Muscle of leg (tissue), 11 donors: Measurements from ENCODE around the gene SLC22A3. TPM values are rescaled to one million over a fixed set of nuclear protein-coding genes. Genes with fewer than 3 reads are reported as not detected.

ENCODE experiments used
- DNase-seq: peaks from one replicate; pipeline ENCODE4 v3.0.0; 2013
- H3K27ac ChIP-seq: one replicate; pipeline ENCODE4 v1.5.1; 2013; ENCODE audit warnings: mild to moderate bottlenecking, low read length, control low read depth
- H3K27me3 ChIP-seq: one replicate; pipeline ENCODE4 v1.6.1; 2013; ENCODE audit warnings: low read length; ENCODE audit not compliant: control insufficient read depth, insufficient read depth
- H3K36me3 ChIP-seq: one replicate; pipeline ENCODE4 v1.6.1; 2013; ENCODE audit warnings: low read length; ENCODE audit not compliant: control insufficient read depth, insufficient read depth
- H3K4me1 ChIP-seq: one replicate; pipeline ENCODE4 v1.6.1; 2013; ENCODE audit warnings: low read length; ENCODE audit not compliant: control insufficient read depth, insufficient read depth
- H3K4me3 ChIP-seq: one replicate; pipeline ENCODE4 v1.5.1; 2013; ENCODE audit warnings: low read length, control low read depth
- H3K9me3 ChIP-seq: replicated peaks from 2 replicates; pipeline ENCODE4 v1.6.1; 2013; ENCODE audit warnings: low read depth, low read length; ENCODE audit not compliant: control insufficient read depth
- WGBS: methylation state at CpG from one replicate; pipeline ENCODE4 v1.1.5; 2013; ENCODE audit warnings: missing lambda C conversion rate; ENCODE audit not compliant: insufficient coverage; 5-methylcytosine and 5-hydroxymethylcytosine counted together
- polyA plus RNA-seq, 8 donors: library from polyadenylated mRNA; unstranded; fragments of 120-200 nt; gene quantifications; one replicate each; pipeline versions ENCODE4 v1.2.1 to v1.2.3, GENCODE V29; 2013; ENCODE audit warnings: inconsistent platforms in 1 of 8, low replicate concordance in 1 of 8; ENCODE audit not compliant: insufficient read length in 8 of 8, insufficient read depth in 1 of 8
- total RNA-seq: library from RNA; stranded (reverse); fragments of 120-200 nt; gene quantifications from one replicate; pipeline ENCODE4 v1.2.4, GENCODE V29; 2013

Gene SLC22A3
- total and polyA plus RNA-seq, 9 donors: 7.7 to 13.9 (median 9.6) TPM

- Histone ChIP-seq H3K4me1 (peaks cover 34% of the 10 kb centered on the region), H3K27ac (no peak overlapping the region), H3K36me3 (no peaks in the 10 kb centered on the region), H3K27me3 (peaks cover 15% of the 10 kb centered on the region), H3K9me3 (no peaks in the 10 kb centered on the region), H3K4me3 (no peak overlapping the region)
- WGBS: 92% methylated on average over 1 of the region's 2 CpGs
- DNase-seq: no peak
Measured at GRCh38 chr6:160353950-160354496, 5.8 kb downstream of the SLC22A3 start.

GRCh38 chr6:160355001-160355400 lies 6.8 kb downstream of the SLC22A3 start:
- Histone ChIP-seq H3K4me1 (peaks cover 31% of the 10 kb centered on the region), H3K27me3 (peaks cover 7% of the 10 kb centered on the region), H3K27ac (no peak overlapping the region), H3K9me3 (no peaks in the 10 kb centered on the region), H3K36me3 (no peaks in the 10 kb centered on the region), H3K4me3 (no peak overlapping the region)
- no peak for DNase-seq
- WGBS: 83% methylated on average over 3 of the region's 7 CpGs

GRCh38 chr6:160356074-160356744 lies 8.0 kb downstream of the SLC22A3 start:
- Histone ChIP-seq H3K27me3 (no peaks in the 10 kb centered on the region), H3K4me3 (no peak overlapping the region), H3K4me1 (peaks cover 24% of the 10 kb centered on the region), H3K27ac (no peak overlapping the region), H3K36me3 (no peaks in the 10 kb centered on the region), H3K9me3 (no peaks in the 10 kb centered on the region)
- peak; percentile 67 for DNase-seq
- 62% methylated on average over 4 of the region's 14 CpGs for WGBS

- 75% methylated on average over 4 of the region's 6 CpGs for WGBS
- H3K4me3 ChIP-seq: no peak overlapping the region
- H3K27me3 ChIP-seq: no peaks in the 10 kb centered on the region
- H3K36me3 ChIP-seq: no peaks in the 10 kb centered on the region
- H3K27ac ChIP-seq: no peak overlapping the region
- no peak for DNase-seq
- peaks cover 24% of the 10 kb centered on the region for H3K4me1 ChIP-seq
- H3K9me3 ChIP-seq: no peaks in the 10 kb centered on the region
Measured at GRCh38 chr6:160357088-160357487, 8.9 kb downstream of the SLC22A3 start.

GRCh38 chr6:160358225-160359119 lies 10.3 kb downstream of the SLC22A3 start:
- no peaks in the 10 kb centered on the region for H3K36me3 ChIP-seq
- no peak overlapping the region for H3K27ac ChIP-seq
- H3K4me3 ChIP-seq: no peak overlapping the region
- 71% methylated on average over 7 of the region's 9 CpGs for WGBS
- no peak for DNase-seq
- H3K27me3 ChIP-seq: no peaks in the 10 kb centered on the region
- H3K4me1 ChIP-seq: peaks cover 24% of the 10 kb centered on the region
- no peaks in the 10 kb centered on the region for H3K9me3 ChIP-seq

GRCh38 chr6:160360955-160361354 lies 12.8 kb downstream of the SLC22A3 start:
- no peak overlapping the region for H3K27ac ChIP-seq
- H3K9me3 ChIP-seq: no peaks in the 10 kb centered on the region
- DNase-seq: no peak

GRCh38 chr6:160362556-160362955 lies 14.4 kb downstream of the SLC22A3 start:
- Histone ChIP-seq H3K36me3 (no peaks in the 10 kb centered on the region), H3K9me3 (no peaks in the 10 kb centered on the region), H3K4me1 (peaks cover 8% of the 10 kb centered on the region), H3K27me3 (no peaks in the 10 kb centered on the region), H3K4me3 (no peak overlapping the region), H3K27ac (no peak overlapping the region)
- DNase-seq: no peak
- 85% methylated on average over 28 of the region's 28 CpGs for WGBS

More at GRCh38 chr6:160360955-160361354, 12.8 kb downstream of the SLC22A3 start:
- H3K4me3 ChIP-seq: no peak overlapping the region
- no peaks in the 10 kb centered on the region for H3K27me3 ChIP-seq
- H3K4me1 ChIP-seq: peaks cover 20% of the 10 kb centered on the region
- no peaks in the 10 kb centered on the region for H3K36me3 ChIP-seq

GRCh38 chr6:160363016-160363996 lies 15.1 kb downstream of the SLC22A3 start:
- H3K27ac ChIP-seq: no peak overlapping the region
- DNase-seq: no peak
- no peak overlapping the region for H3K4me3 ChIP-seq
- no peaks in the 10 kb centered on the region for H3K27me3 ChIP-seq
- whole genome bisulfite sequencing: 95% methylated on average over 23 of the region's 30 CpGs
- no peaks in the 10 kb centered on the region for H3K36me3 ChIP-seq
- no peaks in the 10 kb centered on the region for H3K9me3 ChIP-seq
- H3K4me1 ChIP-seq: peaks cover 6% of the 10 kb centered on the region

GRCh38 chr6:160365117-160365516 lies 16.9 kb downstream of the SLC22A3 start:
- H3K27ac ChIP-seq: no peak overlapping the region
- H3K4me1 ChIP-seq: peaks cover 7% of the 10 kb centered on the region
- DNase-seq: no peak
- H3K36me3 ChIP-seq: no peaks in the 10 kb centered on the region
- no peak overlapping the region for H3K4me3 ChIP-seq
- H3K9me3 ChIP-seq: peaks cover 5% of the 10 kb centered on the region
- H3K27me3 ChIP-seq: no peaks in the 10 kb centered on the region
